SW 1271 (cell line): ENCODE results near the gene CEP43.

Experiments used
- DNase-seq, 2 experiments: peaks; one replicate each; lab custom pipeline; 2025; lab: John Stamatoyannopoulos, UW

Gene CEP43

GRCh38 chr6:167013067-167013466 is 13.9 kb downstream of the CEP43 start:
- no peak for DNase-seq

GRCh38 chr6:167013946-167014345 is 14.7 kb downstream of the CEP43 start:
- DNase-seq = no peak

GRCh38 chr6:167015302-167015701 is 16.1 kb downstream of the CEP43 start:
- no peak for DNase-seq

GRCh38 chr6:167020206-167020605 is 21.0 kb downstream of the CEP43 start:
- DNase-seq = no peak

- no peak for DNase-seq
Observed at GRCh38 chr6:167027308-167027707, 28.1 kb downstream of the CEP43 start.

GRCh38 chr6:167027772-167028171 is 28.6 kb downstream of the CEP43 start:
- no peak for DNase-seq

GRCh38 chr6:167030222-167031072 is 31.2 kb downstream of the CEP43 start:
- DNase-seq = no peak

GRCh38 chr6:167031082-167031709 is 32.0 kb downstream of the CEP43 start:
- DNase-seq = no peak

- DNase-seq = no peak
Observed at GRCh38 chr6:167034056-167034455, 34.9 kb downstream of the CEP43 start.

- DNase-seq = no peak
Observed at GRCh38 chr6:167037762-167038161, 38.6 kb downstream of the CEP43 start.

GRCh38 chr6:167044696-167045095 is 45.5 kb downstream of the CEP43 start:
- no peak for DNase-seq

- DNase-seq = no peak
Observed at GRCh38 chr6:167045828-167046580, 46.8 kb downstream of the CEP43 start.

GRCh38 chr6:167046861-167047495 is 47.8 kb downstream of the CEP43 start:
- DNase-seq = no peak

- DNase-seq = no peak
Observed at GRCh38 chr6:167047554-167047953, 48.4 kb downstream of the CEP43 start.
